ENCODE data around the gene HMOX2.

DNA sequence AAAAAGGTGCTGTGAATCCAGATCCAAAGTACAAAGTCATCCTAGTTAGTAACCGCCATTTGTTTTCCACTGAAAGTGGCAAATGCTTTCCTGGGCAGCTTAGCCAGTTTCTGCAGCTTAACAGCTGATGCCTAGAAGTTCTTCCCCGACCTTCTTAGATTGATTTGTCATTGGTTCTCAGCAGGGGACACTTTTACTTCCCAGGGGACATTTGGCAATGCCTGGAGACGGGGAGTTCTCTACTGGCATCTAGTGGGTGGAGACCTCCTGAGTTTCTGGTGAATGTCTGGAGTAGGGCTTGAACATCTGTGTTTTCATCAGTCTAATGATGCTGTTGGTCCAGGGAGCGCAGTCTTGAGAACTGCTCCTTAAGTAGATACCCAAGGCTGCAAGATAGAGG, 43.0 kb upstream of the HMOX2 start:
- TF ChIP-seq, protein P1, sequence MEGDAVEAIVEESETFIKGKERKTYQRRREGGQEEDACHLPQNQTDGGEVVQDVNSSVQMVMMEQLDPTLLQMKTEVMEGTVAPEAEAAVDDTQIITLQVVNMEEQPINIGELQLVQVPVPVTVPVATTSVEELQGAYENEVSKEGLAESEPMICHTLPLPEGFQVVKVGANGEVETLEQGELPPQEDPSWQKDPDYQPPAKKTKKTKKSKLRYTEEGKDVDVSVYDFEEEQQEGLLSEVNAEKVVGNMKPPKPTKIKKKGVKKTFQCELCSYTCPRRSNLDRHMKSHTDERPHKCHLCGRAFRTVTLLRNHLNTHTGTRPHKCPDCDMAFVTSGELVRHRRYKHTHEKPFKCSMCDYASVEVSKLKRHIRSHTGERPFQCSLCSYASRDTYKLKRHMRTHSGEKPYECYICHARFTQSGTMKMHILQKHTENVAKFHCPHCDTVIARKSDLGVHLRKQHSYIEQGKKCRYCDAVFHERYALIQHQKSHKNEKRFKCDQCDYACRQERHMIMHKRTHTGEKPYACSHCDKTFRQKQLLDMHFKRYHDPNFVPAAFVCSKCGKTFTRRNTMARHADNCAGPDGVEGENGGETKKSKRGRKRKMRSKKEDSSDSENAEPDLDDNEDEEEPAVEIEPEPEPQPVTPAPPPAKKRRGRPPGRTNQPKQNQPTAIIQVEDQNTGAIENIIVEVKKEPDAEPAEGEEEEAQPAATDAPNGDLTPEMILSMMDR (IDR thresholded peaks at IDR 0.05; ENCODE audit: low read depth, low read length) = no peak
- TF ChIP-seq POLR2A (IDR thresholded peaks at IDR 0.05; ENCODE audit: extremely low read depth, insufficient read length) (no peak), MYC (IDR thresholded peaks at IDR 0.05; ENCODE audit: low read depth, low read length) (no peak)
- TF ChIP-seq, protein P2, sequence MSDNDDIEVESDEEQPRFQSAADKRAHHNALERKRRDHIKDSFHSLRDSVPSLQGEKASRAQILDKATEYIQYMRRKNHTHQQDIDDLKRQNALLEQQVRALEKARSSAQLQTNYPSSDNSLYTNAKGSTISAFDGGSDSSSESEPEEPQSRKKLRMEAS (IDR thresholded peaks at IDR 0.05; ENCODE audit: low read depth, low read length) = no peak

Measured in NB4 (cell line).